Neutrophil (primary cell): ENCODE results near the gene PALLD.

Experiments used
- H3K27ac ChIP-seq: fragments of 200-600 bp; sonication (generic); 2 replicates; pipeline ENCODE4 v1.5.1; 2016; ENCODE audit warnings: mild to moderate bottlenecking, moderate library complexity
- H3K27me3 ChIP-seq: fragments of 200-600 bp; sonication (generic); 2 replicates; pipeline ENCODE4 v1.6.0; 2016; ENCODE audit warnings: mild to moderate bottlenecking
- H3K36me3 ChIP-seq: fragments of 200-600 bp; sonication (generic); 2 replicates; pipeline ENCODE4 v1.5.1; 2017
- H3K4me1 ChIP-seq, 2 experiments: fragments of 200-600 bp in 1 of 2; sonication (generic) in 1 of 2; 1 replicate in 1 of 2; 2 replicates in 1 of 2; pipeline versions ENCODE4 v1.5.1 to v1.6.1; 2013 to 2016; ENCODE audit warnings: low read depth in 1 of 2, low read length in 1 of 2, mild to moderate bottlenecking in 1 of 2, moderate library complexity in 1 of 2; ENCODE audit not compliant: control insufficient read depth in 1 of 2, insufficient read depth in 1 of 2
- H3K4me3 ChIP-seq, 2 experiments: fragments of 200-600 bp in 1 of 2; sonication (generic) in 1 of 2; 1 replicate in 1 of 2; 2 replicates in 1 of 2; pipeline ENCODE4 v1.5.1; 2013 to 2016; ENCODE audit warnings: low read depth in 1 of 2, low read length in 1 of 2, mild to moderate bottlenecking in 1 of 2, moderate library complexity in 1 of 2
- H3K9me3 ChIP-seq: fragments of 200-600 bp; sonication (generic); 2 replicates; pipeline ENCODE4 v1.5.1; 2016
- CTCF ChIP-seq: fragments of 200-600 bp; sonication (generic); IDR thresholded peaks from 2 replicates; pipeline ENCODE4 v1.5.1; 2016; ENCODE audit warnings: antibody characterized with exemption

The PALLD gene

GRCh38 chr4:168574581-168575295, 77.9 kb downstream of the PALLD start:
- no peaks in the 10 kb centered on the region for H3K9me3 ChIP-seq
- H3K4me3 ChIP-seq = no peak overlapping the region
- no peaks in the 10 kb centered on the region for H3K27me3 ChIP-seq
- TF ChIP-seq CTCF = no peak
- no peaks in the 10 kb centered on the region for H3K36me3 ChIP-seq
- no peak overlapping the region for H3K27ac ChIP-seq
- no peaks in the 10 kb centered on the region for H3K4me1 ChIP-seq

- no peak for TF ChIP-seq CTCF
- no peak overlapping the region for H3K4me3 ChIP-seq
- H3K36me3 ChIP-seq = no peaks in the 10 kb centered on the region
- H3K27ac ChIP-seq = no peak overlapping the region
- H3K9me3 ChIP-seq = no peaks in the 10 kb centered on the region
- no peaks in the 10 kb centered on the region for H3K4me1 ChIP-seq
- no peaks in the 10 kb centered on the region for H3K27me3 ChIP-seq
These were observed 78.6 kb downstream of the PALLD start for GRCh38 chr4:168575473-168575872.

GRCh38 chr4:168577624-168578023, 80.8 kb downstream of the PALLD start:
- Histone ChIP-seq H3K36me3 (no peaks in the 10 kb centered on the region), H3K9me3 (no peaks in the 10 kb centered on the region), H3K4me1 (no peaks in the 10 kb centered on the region), H3K27me3 (no peaks in the 10 kb centered on the region), H3K4me3 (no peak overlapping the region), H3K27ac (no peak overlapping the region)
- no peak for TF ChIP-seq CTCF

GRCh38 chr4:168580228-168580627, 83.4 kb downstream of the PALLD start:
- Histone ChIP-seq H3K36me3 (no peaks in the 10 kb centered on the region), H3K9me3 (no peaks in the 10 kb centered on the region), H3K4me1 (no peaks in the 10 kb centered on the region), H3K27ac (no peak overlapping the region), H3K4me3 (no peak overlapping the region), H3K27me3 (peaks cover under 1% of the 10 kb centered on the region)
- TF ChIP-seq CTCF = no peak

GRCh38 chr4:168584321-168584771, 87.5 kb downstream of the PALLD start:
- Histone ChIP-seq H3K9me3 (no peaks in the 10 kb centered on the region), H3K4me3 (no peak overlapping the region), H3K36me3 (no peaks in the 10 kb centered on the region), H3K4me1 (no peaks in the 10 kb centered on the region), H3K27ac (no peak overlapping the region), H3K27me3 (peaks cover 6% of the 10 kb centered on the region)
- TF ChIP-seq CTCF = no peak
